C1 segment of cervical spinal cord (tissue), 14 donors: Measurements from ENCODE around the gene SCN4B.

Experiments
- DNase-seq, 14 donors: peaks; one replicate each; lab custom pipeline; 2025; lab: John Stamatoyannopoulos, UW

SCN4B gene

DNA sequence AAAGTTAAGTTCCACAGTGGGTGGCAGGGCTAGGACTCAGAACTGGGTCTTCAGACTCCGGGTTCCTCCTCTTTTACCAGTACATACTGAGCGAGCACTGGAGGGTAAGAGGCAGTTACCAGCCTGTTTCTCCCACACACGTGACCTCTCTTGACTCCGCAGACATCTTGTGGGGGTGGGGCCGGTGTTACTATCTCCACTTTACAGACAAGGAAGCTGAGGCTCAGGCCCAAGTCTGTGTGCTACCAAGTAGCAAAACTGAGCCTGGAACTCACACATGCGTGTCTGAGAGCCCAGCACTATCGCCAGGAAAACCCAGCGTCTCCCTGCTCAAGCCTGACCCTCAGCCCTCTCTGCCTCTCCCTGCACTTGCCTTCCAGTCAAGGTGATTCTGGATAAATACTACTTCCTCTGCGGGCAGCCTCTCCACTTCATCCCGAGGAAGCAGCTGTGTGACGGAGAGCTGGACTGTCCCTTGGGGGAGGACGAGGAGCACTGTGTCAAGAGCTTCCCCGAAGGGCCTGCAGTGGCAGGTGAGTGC lies 49.8 kb downstream of the SCN4B start:
- no peak for DNase-seq

DNA sequence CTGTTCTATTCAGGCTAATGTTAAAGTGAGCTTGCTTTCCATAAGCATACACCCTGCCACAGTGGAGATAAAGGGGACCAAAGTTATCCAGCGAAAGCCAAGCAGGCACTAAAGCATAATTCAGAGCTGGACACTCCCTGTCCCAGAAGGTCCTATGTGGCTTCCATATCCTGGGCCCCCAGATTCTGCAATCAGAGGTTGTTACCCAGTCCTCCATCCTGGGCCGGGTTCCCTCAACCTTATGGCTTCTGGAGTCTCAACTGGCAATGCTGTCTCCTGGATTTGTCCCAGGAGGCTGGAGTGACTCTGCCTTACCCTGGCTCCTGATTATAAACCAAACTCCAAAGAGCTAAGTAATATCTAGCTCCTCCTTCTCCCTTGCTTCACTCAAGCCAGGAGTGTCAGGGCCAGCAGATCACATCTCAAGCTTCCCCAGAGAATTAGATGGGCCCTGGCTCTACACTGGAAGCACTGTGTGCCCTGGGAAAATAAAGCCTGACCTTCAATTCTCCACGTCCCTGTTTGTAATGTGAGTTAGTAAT lies 51.9 kb downstream of the SCN4B start:
- DNase-seq, result no peak

DNA sequence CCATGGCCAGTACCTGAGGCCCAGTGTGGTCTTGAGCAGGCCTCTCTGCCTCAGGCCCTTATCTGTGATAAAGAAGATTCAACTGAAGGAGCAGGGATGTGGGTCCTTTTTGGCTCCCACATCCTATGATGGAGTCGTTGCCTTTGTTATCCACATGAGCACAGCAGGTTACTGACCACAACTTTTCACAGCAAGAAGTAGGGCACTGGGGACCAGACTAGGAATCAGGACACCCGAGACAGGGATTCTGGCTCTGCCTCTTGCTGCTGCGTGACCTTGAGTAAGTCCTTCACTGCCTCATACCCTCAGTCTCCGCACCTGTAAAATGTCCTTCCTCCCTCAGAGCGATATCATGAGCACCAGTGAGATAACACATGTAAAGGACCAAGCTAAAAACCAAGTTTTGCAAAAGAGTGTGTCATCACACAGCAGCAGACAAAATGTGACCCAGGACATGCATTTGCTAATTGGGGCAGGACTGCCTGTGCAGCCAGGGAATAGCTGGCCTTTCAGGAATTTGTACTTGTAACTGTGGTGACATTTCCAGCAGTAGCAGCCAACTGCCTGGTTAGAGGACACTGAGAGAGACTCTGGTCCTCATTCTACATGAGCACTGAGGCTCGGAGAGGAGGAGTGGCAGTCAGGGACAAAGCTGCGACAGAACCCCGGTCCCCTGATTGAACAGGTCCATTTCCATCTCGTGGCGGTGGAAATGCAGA lies 52.6 kb downstream of the SCN4B start:
- DNase-seq, result no peak

DNA sequence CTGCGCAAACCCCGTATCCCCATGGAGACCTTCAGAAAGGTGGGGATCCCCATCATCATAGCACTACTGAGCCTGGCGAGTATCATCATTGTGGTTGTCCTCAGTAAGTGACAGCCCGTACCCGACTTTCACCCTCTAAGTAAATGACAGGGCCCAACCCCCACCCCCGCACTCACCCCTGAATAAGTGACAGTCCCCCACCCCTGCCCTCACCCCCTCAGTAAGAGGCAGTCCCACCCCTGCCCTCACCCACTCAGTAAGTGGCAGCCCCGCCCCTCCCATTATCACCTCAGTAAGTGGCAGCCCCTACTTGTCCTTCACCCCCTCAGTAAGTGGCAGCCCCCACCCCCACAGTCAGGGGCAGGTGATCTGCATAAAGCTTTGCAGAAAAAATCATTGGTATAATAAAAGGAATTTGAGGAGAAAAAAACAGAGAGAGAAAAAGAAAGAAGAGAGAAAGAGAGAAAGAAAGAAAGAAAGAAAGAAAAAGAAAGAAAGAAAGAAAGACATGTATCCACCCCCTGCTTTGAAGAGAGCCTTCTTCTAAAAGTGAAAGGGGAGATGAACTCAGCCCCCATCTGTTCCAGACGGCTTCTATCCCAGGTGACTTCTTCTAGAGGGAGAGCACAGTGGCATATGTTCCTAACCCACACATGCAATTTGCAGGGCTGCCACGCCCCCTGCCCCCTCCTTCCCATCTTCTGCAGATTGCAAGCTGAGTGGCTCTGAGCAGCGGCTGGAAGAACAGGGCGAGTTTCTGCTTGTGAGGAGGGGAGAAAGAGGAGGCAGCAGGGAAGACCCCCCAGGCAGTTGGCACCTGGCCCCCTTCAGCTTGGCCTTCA lies 53.4 kb downstream of the SCN4B start:
- DNase-seq, result no peak

DNA sequence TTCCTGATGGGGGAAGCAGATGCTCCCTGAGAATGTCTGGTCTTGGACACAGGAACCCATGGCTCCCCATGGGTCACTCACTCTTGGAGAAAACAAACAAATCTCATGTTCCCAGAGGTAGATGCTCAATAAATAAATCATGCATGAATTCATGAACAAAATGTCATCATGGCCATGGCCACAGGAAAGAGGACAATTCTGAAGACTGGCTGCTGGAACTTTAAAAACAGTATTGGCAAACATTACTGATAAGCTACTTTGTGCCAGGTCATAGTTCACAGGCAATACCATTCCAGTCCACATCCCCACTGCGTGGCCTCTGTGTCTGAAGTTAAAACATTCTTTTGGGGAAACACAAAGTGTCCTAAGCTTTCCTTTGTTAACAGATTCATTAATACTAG lies 56.7 kb downstream of the SCN4B start:
- DNase-seq, result no peak

DNA sequence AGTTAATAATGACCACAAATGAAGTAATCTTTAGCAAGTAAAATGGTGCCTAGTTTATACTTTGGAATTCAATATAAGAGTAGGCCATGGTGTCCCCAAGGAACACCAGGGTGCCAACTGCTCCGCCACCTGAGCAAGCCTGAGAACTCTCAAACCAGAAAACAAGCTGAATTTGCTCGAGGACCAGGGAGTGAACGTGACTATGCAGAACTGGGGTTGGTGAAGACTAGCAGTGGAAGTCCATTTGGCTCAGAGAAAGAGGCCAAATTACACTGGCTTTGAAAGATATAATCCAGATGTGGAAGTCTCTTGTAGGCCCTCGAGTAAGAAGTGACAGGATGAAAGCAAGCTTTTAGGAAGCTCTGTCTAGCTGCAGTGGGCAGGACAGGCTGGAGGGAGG lies 57.1 kb downstream of the SCN4B start:
- DNase-seq, result no peak

- no peak for DNase-seq
Observed at GRCh38 chr11:118092907-118093571, 59.6 kb downstream of the SCN4B start.

DNA sequence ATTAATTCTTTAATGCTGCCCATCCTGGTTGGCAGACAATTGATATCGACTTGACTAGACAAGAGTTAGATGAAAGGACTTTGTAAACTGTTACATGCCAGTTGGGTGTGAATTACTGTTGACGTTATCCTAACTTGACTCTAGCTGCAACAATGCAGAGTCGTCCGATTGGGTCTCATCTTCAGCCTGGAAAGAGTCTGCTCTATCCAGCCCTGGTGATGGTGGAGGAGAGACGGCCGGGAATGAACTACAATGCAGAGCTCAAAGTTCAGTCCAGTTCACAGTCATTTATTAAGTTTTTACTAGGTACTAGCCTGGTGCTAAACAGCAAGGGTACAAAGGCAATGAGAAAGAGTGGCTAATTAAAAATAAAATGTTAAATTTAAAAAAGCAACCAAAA lies 60.9 kb downstream of the SCN4B start:
- no peak for DNase-seq

DNA sequence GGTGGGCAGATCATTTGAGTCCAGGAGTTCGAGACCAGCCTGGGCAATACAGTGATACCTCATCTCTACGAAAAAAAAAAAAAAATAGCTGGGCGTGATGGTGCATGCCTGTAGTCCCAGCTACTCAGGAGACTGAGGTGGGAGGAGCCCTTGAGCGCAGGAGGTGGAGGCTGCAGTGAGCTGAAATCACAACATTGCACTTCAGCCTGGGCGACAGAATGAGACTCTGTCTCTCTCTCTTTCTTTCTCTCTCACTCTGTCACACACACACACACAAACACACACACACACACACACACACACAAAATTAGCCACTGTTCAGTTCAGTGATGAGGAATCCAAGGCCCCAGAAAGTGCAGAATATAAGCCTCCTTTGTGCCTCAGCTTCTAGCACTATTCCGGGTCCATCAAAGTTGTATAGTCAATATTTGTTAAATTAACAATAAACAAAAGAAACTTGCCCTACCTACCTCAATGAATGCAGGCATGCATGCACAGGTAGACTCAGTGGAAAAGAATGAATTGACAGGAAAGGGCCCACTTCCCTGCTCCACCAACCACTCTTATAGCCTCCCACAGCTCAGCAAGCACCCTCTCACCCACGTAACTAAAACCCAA lies 62.0 kb downstream of the SCN4B start:
- DNase-seq, result no peak

DNA sequence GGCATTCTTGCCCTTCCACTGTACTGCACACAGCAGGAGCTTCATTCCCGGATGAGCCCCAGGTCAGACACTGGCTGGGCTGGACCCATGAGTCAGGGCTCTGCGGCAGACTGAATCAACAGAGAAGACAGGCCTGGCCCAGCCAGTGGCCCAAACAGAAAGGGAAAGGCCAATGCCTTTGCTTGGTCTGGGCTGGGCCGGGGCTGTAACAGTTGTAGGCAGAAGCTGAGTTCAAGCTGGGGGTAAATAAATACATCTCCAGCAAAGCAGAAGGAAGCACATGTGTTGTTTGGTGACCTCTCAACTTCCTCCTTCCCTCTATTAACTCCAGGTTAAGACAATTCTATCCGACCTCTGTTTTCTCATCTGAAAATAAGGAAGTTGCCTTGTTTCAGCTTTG lies 64.1 kb downstream of the SCN4B start:
- DNase-seq, result peak in 1 of 14 donors; percentile 16

DNA sequence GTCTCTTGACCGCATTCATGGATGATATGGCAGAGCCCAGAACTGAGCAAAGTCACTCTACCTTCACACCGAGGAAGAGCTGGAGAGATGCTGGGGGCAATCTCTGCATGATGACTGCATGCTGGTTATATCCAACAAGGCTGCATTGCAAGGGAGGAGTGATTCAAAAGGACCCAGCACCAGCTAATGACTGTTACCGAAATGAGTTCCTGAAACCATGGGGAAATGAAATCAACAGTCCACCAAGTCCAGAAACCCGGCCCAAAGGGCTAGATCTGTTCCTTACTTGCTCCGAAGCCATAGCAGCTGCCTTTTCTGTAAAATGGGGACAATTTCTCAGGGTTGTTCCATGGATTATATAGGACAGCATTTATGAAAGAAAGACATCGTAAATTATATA lies 64.7 kb downstream of the SCN4B start:
- no peak for DNase-seq

GRCh38 chr11:118086913-118087768 lies 65.5 kb downstream of the SCN4B start, which contains the start of gene SMIM35:
SMIM35 (minus strand) TSS chr11:118086963; CDS start chr11:118086757, 206 bp downstream.
- peak in 1 of 14 donors; percentile 23 for DNase-seq

- no peak for DNase-seq
Observed at GRCh38 chr11:118084656-118085055, 68.0 kb downstream of the SCN4B start.

DNA sequence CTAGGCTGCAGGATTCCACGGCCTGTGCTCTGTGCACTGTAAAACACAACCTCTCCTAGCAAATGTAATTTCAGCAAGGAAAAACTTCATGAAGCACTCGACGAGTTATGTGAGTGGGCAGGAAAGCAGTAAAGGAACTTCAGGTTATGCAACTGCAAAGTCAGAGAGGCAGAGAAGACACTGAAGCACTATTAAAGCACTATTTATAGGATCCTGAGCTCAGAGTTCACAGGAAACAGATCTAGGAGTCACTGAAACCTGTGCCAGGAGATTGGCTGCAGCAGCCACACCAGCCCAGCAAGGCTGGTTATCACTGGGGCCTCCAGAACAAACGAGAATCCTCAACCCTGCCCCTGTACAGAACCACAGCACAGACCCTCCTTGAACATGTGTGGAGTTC lies 68.4 kb downstream of the SCN4B start:
- DNase-seq, result no peak
